ENCODE data around the gene MED9.

GRCh38 chr17:17495536-17496188, 18.9 kb downstream of the MED9 start:
- TF ChIP-seq CTCF (conservative IDR thresholded peaks at IDR 0.05; ENCODE audit: low read length) (no peak), EZH2phosphoT487 (IDR thresholded peaks at IDR 0.05; ENCODE audit: borderline replicate concordance, low read depth, low read length) (no peak)

Data from OCI-LY7 (cell line).